Endothelial cell of hepatic sinusoid (primary cell): ENCODE measurements around the gene ZNF669.

Experiments used
- in situ Hi-C: cut with HindIII; loops from 2 replicates; pipeline ENCODE4 v1.10.0; 2017; ENCODE audit warnings: low sequenced_read_pairs

Gene ZNF669

DNA sequence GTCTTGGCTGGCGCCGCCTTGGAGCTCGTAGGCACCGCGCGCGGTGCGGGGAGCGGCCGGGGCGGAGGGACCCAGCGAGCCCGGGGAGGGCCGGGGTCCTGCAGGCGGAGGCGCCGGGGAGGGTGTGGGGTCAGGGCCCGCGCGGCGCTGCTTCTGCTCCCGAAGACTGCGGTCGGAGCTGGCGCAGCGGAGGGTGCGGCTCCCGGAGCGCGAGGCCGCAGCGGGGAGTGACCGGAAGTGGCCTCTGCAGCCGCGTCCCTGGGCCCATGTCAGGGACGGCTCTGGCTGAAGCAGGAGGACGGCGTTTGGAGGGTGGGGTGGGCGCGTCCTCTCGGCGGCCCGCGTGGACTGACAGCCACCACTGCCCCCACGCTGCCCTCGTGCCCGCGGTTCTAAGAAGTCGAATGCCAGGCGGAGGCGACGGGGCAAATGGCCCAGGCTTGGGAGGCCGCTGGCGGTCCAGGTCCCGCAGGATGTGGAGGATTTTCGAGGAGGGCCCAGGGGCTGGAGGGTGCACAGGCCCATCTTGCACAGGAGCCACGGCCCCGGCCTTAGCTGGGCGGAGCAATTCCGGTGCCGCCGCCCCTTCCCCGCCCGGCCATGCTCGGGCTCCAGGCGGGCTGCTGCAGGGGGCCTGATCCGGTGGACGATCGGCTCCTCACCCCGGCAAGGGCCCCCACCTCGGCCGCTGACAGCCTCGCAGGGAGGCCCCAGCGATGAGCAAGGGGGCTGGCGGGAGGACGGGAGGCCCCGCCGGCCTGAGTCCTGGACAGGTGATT lies 7.7 kb upstream of the ZNF669 start:
- in situ Hi-C loops: no loop called here

DNA sequence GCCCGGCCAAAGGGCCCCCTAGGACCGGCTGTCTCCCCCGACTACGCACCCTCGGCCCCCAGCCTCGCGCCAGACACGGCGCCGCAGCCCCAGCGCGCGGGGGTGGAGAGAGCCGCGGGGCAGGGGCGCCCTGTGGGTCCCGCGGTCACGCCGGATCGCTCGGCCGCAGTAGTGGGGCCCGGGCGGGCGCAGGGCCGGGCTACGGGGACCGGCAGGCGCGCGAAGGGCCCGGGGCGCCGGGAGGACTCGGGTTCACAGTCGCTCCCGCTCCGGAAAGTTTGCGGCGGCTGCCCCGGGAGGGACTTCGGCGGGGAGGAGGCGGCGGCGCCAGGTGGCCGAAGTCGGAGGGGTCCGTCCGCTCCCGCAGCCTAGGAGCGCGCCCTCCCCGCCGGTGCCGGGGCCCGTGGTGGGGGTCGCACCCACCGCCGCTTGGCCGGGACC lies 7.1 kb upstream of the ZNF669 start:
- in situ Hi-C loops: no loop called here

DNA sequence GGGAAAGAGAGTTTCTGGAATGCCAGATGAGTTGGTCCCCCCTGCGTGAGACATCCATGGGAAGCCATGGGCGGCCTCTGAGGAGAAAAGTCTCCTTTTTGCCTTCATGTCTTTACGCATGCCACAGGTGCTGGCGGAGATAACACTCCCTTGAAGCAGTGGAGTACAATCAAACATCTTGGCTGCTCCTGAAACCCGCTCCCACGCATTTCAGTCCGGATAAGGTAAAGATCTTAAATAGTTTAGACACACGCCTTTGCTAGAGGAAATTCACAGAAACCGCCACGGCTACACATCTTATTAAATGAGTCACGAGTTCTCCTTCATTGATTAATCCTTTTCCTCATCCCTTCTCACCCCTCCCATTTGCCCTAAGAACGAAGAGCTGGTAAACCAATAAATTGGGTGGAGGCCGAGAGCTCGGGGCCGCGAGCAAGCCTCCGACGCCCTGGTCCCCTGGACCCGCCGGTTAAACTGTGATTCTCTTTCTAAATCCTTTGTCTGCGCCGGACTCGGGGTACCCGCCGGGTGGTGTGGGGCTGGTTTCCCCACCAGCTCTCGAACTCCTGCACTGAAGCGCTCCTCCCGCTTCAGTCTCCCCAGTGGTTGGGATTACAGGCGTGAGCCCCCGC lies 6.6 kb upstream of the ZNF669 start:
- in situ Hi-C loops: no loop called here

DNA sequence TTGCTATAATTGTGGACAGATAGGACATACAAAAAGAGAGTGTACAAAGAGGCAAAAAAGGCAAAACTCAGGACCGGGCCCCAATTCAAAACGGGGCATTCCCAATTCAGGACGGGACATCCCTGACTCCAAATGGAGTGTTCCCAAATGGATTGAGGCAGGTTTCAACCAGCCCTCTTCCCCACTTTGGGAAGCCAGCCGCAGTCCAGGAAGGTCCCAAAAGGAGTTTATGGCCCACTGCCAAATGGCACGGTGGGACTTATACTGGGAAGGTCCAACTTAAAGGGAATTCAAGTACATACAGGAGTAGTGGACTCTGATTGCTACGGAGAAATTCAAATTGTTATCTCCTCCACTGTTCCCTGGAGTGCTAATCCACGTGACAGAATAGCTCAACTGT lies 3.5 kb upstream of the ZNF669 start:
- in situ Hi-C loops: no loop called here

DNA sequence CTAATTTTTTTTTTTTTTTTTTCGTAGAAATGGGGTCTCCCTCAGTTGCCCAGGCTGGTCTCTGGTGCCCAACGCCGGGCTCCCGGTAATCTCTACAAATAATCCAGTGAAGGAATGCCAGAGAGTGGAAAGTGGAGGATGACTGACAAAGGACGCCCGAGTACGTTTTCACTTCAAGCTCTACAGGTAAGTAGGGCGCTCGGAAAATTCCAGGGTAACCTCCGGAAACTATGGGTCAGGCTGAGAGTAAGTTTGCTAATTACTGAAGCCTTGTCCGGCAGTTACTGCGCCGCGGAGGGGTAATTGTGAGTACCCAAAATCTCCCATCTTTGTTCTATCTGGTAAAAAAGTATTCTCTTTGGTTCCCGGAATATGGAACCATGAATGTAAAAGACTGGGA lies 1.8 kb upstream of the ZNF669 start:
- in situ Hi-C loops: no loop called here

DNA sequence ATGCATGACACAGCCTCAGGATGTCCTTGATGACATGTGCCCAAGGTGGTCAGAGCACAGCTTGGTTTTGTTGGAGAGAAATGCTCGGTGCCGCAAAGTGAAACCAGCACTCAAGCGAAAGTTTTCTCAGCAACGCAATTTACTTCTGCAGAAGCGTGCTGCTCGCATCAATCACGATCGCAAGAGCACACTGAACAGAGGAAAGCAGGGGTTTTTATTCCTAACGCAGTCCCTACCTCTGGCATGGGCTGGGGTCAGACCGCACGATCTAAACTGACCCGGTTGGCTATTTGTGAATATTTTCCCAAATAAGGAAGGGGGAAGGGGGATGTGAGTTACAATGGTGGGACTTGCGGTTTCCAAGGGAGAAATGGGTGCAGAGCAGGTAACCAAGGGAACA lies 809 bp upstream of the ZNF669 start:
- in situ Hi-C loops: no loop called here

DNA sequence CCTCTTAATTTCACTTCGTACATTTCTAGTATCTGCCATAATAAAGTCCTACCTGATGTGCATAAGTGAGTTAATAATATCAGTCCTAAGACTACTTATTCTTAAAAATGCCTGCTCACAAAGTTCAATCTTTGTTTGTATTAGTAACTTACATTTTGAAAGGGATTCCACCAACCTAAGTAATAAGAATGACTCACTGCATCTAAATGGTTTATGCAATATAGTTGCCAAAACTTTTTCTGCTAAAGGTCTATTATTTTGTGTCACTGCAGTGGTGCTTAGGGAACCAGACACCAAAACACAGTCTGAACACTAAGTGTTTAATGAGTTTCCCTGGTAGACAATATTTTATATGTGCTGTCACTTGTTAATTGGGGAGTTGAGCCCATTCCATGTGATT lies 1.8 kb downstream of the ZNF669 start:
- in situ Hi-C loops: no loop called here

DNA sequence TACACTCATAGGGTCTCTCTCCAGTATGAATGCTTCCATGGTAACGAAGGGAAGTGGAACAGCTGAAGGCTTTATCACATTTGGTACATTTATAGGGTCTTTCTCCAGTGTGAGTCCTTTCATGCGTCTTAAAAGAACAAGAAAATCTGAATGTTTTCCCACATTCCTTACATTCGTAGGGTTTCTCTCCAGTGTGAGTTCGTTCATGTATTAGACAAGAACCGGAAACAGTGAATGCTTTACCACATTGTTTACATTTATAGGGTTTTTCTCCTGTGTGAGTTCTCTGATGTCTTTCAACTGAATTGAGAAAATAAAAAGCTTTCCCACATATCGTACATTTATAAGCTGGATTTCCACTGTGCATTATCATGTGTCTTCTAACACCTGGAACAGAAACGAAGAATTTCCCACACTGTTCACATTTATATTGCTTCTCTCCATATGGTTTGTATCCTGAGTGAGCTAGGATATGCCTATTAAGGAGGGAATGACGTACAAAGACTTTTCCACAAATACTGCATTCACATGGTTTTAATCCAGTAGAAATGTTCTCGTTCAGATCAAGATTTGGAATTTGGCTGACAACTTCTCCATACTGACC lies 3.4 kb downstream of the ZNF669 start:
- in situ Hi-C loops: no loop called here

DNA sequence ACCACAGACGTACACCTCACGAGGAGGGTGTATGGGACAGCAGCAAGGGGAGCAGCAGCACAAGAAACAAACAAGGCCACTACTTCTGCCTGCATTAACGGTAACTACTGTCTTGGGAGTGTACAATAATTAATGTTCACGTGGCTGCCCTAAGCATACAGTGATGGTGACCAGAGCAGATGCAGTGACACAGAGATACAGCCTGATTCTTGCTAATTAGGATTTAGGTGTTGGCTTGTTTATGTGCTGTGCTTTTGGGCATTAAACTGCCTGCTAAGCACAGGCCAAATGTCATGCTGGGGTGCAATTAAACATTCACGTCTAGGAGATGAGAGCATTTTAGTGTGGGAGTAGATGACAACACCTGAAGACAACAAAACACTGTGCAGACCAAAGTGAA lies 7.2 kb downstream of the ZNF669 start:
- in situ Hi-C loops: no loop called here

DNA sequence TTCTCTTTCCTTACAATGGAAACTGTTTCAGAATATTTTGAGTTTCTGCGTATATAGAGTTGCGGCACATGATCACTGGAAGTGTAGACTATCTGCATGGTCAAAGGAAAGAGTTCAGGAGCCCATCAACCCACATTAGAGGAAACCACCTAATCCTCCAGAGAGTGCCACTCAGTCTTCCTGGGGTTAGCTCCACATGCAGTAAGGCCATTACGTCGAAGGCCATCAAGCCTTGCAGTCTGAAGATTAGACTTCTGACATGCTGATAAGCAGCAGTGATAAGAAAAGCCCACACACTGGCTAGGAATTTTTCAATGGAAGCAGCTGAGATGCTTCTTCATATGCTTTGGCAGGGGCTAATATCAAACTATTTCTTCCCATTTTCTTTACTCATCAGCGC lies 7.6 kb downstream of the ZNF669 start:
- in situ Hi-C loops: no loop called here

DNA sequence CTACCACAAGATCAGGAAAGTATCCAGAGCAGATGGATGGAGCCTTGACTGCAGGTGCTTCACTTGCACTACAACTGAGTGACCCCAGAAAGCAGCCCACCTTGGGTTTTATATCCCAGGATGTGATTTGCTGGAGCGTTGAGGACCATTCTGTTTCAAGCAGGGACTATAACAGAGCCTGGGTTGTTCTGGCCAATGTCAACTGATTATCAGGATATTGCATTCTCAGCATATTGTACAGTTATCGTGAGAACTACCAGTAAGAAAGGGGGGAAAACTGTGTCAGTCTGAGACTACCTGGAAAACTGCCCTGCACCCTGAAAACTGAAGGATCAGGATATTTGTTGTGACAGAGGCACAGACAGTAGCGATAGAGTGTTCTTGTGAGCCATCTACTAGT lies 8.0 kb downstream of the ZNF669 start:
- in situ Hi-C loops: no loop called here

DNA sequence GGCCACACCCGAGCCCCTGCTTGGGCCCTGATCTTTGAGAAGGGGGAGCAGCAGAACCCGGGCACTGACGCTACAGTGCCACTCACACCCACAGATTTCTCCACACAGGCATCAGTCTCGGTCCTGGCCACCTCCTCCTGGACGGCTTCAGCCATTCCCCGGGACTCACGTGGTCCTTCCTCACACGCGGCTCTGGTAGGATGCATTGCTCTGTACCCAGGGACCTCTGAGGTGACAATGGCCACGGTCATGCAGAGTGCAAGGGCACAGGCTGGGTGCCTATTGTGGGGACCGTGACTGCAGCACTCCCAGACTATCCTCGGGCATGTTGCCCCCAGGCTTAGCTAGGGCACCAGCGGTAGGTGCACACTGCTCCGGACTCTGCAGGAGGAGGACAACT lies 13.7 kb downstream of the ZNF669 start:
- in situ Hi-C loops: loop anchor here (5.0 kb wide), 1 partner anchor 38 kb away; no protein-coding TSS in a partner anchor

DNA sequence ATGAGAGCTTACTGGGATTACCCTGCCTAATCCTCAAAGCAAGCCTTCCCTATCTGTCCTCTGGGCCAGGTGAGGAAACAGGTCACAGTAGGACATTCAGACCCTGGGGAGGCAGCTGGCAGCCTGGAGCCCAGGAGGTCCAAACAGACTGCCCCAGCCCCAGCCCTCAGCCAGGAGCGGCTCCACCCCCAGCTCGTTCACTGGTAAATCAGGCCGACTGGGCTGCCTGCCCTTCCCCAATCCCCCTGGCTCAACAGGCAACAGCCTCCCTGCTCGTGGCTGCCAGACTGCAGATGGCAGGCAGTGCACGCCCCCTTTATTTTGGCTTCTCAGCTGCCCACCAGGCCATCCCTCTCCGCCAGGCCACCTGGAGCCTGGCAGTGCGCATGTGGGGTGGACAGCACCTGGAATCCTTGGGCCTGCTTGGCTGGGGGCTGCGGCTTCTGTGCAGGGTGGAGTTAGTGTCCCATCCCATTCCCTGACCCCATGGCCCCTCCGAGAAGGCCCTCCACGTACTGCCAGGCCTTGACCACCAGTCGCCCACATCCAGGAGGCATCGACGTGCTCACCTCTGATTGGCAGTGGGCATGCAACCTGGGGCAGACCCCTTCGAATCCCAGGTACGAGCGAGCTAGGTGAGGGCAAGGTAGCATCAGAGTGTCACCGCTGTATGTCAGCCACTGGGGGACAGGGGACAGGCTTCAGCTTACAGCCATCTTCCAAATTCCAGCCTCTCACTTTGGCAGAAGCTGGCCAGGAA lies 14.4 kb downstream of the ZNF669 start:
- in situ Hi-C loops: loop anchor here (5.0 kb wide), 1 partner anchor 37 kb away; no protein-coding TSS in a partner anchor

DNA sequence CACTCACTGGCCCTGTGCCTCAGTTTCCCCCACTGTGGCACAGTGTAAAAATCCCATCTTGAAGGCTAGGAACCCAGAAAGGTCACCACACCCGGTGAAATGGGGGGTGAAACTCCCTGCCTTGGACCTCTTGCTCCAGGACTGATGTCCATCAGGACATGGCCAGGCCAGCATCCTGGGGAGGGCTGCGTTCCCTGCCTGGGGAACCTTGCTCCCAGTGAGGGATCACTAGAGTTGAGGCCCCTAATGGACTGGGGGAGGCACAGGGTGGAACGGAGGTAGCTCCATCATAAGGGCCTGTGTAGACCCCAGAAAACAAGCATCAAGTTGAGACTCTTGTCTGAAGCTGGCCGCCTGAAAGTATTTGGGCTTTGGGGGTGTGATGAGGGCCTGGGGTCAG lies 15.2 kb downstream of the ZNF669 start:
- in situ Hi-C loops: no loop called here

DNA sequence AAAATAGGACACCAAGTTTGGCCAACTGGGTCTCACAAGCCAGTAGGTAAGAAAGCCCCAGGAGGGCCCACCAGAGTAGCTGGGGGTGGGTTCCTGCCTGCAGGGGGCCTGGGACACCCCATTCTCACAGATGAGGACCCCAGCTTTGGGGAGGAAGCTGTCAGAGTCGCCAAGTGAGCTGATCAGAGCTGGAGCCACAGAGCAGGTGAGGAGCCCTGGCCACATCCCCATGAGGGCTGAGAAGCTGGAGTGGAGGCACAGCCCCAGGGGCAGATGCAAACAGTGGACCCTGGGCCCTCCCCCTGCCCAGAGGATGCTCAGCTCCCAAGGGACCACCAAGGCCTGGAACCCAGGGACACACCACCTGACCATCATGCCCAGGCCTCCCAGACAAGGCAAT lies 16.9 kb downstream of the ZNF669 start:
- in situ Hi-C loops: no loop called here

DNA sequence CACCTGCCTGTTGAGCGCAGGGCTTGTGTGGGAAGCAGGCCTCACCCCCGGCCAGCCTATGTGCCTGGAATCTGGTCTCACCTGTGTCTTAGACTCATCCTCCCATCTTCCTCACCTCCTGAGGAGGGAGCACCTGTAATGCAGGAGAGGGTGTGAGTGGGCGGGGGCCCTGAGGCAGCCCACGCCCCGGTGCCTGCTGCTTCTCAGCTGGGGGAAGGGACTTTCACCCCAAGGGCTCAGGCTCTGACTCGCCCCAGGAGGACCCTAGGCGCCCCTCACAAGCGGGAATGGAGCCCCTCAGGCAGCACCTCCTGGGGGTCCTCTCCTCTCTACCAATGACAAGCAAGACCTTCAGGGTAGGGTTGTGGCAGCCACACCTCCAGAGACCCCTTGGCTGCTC lies 18.8 kb downstream of the ZNF669 start:
- in situ Hi-C loops: no loop called here

DNA sequence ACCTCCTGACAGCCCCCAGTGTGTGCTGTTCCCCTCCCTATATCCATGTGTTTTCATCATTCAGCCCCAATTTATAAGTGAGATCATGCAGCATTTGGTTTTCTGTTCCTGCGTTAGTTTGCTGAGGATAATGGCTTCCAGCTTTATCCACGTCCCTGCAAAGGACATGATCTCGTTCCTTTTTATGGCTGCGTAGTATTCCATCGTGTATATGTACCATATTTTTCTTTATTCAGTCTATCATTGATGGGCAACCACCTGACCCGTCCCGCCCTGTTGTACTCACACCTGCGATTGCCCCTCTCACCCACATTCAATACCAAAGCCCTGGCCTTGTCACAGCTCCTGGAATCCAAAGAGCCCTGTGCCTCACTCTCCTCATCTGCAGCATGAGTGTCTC lies 19.4 kb downstream of the ZNF669 start:
- in situ Hi-C loops: no loop called here

DNA sequence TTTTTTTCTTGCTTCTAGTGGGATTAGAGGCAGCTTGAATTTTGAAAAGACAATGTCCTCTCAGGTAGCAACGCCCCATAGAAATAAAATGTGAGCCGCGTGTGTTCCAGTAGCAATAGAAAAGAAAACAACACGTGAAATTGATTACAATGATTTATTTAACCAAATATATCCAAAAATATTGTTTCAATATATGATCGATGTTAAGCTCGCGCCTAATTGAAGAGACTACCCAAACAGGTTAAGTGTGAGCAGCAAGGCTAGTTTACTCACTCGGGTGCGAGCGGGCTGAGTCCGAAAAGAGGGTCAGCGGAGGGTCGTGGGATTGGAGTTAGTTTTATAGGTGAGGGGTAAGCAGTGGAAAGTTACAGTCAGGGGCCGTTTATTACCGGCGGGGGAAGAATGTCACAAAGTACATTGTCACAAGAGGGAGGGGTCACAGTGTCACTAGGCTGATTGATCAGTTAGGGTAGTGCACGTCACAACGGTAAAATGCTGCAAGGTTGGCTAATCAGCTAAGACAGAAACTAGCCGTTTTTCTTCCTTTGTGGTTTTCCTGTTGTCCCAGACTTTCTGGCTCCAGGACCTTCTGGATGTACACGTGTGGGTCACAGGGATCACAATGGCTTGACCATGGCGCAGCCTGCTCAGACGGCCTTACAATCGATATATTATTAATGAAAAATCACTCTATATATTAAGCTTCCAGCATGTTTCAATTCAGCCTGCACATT lies 24.8 kb downstream of the ZNF669 start:
- in situ Hi-C loops: no loop called here

DNA sequence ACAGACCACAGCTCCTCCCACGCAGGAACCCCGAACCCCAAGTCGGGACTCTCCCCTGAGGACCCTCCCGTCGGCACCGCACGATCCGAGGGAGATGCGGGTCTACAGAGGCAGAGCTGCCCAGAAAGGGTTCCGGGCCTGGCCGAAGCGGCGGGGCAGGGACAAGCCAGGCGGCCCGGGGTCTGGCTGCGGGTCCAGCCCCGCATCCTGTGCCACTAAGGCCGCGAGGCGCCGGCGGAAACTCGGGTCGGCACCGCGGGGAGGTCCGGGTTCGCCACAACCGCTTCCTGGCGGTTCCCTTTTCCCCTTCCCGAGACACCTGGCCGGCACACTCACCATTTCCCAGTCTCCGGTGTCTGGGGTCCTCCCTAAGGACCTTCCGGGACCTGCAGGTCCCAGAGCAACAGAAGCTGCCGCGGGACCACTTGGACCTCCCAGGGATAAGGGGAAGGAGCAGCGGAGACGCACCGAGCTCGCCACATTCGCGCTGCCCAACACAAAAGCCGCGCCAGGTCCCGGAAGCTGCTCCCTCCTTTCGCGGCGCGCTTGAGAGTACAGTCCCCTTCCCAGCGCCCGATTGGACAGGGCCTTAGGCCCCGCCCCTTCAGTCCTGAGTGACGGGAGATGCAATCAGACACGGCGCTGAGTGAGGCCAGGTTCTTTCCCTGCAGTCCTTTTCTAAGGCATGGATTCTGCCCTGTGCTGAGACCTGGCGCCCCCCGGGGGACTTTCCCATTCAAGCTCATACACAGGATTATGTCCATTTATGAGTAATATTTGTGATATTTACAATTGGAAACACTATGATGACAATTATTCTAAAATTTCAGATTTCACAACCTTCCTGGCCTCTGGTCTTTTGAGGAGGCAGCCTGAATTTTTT lies 25.7 kb downstream of the ZNF669 start, which contains the start of gene ZNF670:
Gene ZNF670 (minus strand): TSS at position 554 of the 883 bp plus-strand sequence. CDS start 215 bp downstream, at position 339.
- in situ Hi-C loops: no loop called here

DNA sequence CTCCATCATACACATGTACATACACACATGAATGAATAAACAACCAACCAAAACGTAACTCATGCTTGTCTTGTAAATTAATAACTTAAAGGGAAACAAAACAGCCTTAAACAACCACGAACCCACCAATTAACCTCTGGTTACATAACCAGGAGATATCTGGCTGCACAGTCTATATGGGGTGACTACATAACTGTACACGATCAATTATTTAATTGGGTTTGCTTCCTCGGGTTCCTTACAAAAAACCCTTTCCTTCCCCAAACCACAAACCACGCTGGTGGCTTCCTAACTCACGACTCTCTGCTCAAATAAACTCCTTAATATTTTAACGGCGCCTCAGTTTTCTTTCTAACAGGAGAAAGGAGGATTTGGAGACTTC lies 26.3 kb downstream of the ZNF669 start:
- in situ Hi-C loops: no loop called here
